Liver (tissue), 3 donors: ENCODE data around the gene OR1S1.
"Not testable (repeated sequence)": the region's sequence is repeated elsewhere in the genome, so short reads cannot be mapped to it uniquely, and the experiment has no call there.

Experiments used
- CTCF ChIP-seq: fragments of 150-350 bp; IDR thresholded peaks from 2 replicates; pipeline ENCODE4 v1.5.1; 2017; ENCODE audit warnings: improper control_type of control experiment, low read depth, low read length; ENCODE audit not compliant: missing input control
- MAX ChIP-seq: IDR thresholded peaks from 2 replicates; pipeline ENCODE4 v1.6.1; 2016; ENCODE audit warnings: antibody characterized with exemption
- SP1 ChIP-seq: IDR thresholded peaks from 2 replicates; pipeline ENCODE4 v1.6.1; 2018; ENCODE audit warnings: antibody characterized with exemption, mild to moderate bottlenecking
- TAF1 ChIP-seq: conservative IDR thresholded peaks from 2 replicates; pipeline ENCODE4 v1.6.1; 2016; ENCODE audit warnings: antibody characterized with exemption, mild to moderate bottlenecking
- donor health status: healthy.
- donor health status: healthy.

GRCh38 chr11:58212420-58212819 is at the start of gene OR1S1:
- not testable (repeated sequence) for TF ChIP-seq CTCF, MAX, SP1, TAF1
